NCI-H2029 (cell line): ENCODE measurements around the gene ME2.
"Not testable (repeated sequence)": the region's sequence is repeated elsewhere in the genome, so short reads cannot be mapped to it uniquely, and the experiment has no call there.

Experiments used
- DNase-seq: peaks from one replicate; lab custom pipeline; 2025; lab: John Stamatoyannopoulos, UW

Gene ME2

GRCh38 chr18:50924372-50924771 lies 45.5 kb downstream of the ME2 start:
- no peak for DNase-seq

- DNase-seq: no peak
Measured at GRCh38 chr18:50926521-50926920, 47.6 kb downstream of the ME2 start.

DNA sequence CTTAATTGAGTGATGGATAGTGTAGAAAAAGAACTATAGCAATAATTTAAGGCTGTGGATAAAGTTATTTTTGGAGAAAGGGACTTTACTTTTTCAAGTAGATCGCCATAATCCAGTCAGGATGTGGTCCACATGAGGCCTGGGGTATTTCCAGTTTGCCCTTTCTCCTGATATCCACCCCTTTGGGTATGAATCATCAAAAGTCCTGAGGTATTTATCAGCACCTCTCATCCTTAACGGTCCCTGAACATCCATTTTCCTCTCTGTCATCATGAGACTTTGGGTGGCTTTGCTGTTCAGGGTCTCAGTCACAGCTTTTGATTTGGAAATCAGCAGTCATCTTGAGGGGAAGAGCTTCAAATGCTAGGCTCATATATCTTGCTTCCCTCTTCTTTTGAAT lies 49.6 kb downstream of the ME2 start:
- no peak for DNase-seq

- DNase-seq: no peak
Measured at GRCh38 chr18:50933684-50934083, 54.8 kb downstream of the ME2 start.

DNA sequence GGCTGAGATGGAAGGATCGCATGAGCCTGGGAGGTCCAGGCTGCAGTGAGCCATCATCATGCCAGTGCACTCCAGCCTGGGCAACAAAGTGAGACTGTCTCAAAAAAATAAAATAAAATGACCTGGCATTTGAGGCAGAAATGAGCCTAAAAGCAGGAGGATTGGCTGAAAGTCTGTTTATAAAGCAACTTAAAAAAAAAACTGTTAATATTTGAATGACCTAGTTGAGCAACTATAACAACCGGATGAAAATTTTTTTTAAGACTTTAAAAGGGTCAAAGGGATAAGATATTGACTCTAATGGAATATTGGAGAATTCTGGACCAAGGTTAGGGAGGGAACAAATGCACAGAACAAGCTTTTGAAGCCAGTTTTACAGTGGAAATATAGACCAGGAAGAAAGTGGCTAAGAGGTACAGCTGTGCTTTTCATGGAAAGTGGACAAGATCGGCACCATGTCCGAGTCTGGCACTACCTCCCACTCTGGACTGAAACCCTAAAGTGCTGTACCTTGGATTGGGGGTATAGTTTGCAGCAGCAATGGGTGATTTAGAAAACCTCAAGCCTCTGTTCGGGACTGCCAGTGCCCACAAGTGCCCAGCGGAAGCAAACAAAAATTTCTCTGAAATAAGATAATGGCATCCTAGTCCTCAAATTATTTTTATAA lies 55.8 kb downstream of the ME2 start:
- no peak for DNase-seq

DNA sequence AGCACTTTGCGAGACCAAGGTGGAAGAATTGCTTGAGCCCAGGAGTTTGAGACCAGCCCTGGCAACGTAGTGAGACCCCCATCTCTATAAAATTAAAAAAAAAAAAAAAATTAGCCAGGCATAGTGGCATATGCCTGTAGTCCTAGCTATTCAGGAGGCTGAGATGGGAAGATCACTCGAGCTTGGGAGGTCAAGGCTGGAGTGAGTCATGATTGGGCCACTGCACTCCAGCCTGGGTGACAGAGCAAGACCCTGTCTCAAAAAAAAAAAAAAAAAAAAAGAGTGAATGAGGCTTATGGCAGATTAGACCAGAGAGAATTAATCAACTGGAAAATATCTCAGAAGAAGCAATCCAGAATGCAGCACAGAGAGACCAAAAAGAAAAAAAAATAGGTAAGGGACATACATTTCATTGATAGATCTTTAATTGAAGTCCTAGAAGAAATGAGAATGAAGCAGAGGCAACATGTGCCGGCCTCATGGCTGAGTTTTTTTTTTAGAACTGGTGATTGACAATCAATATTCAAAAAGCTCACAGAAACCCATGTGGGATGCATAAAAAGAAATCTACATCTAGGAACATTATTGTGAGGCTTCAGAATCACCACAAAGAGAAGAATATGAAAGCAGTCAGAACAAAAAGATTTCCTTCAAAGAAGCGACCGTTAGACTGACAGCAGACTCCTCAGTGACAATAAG lies 56.7 kb downstream of the ME2 start:
- no peak for DNase-seq

DNA sequence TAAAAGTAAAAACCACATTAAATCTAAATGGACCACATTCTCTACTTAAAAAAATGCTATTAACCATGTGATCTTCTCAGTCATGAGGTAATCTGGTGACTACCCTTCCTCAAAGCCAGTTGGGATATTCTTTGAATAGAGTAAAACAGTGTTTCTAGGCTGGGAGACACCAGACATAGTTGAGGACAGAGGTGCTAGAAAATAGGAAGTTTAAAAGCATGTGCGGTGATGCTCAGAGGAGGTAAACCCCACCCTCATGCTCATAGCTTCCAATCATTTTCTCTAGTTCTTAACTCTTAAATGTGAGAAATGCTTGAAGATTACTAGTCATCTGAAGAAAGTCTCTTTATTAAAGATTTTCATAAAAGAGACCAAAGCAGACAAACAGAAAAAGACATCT lies 58.3 kb downstream of the ME2 start:
- no peak for DNase-seq

DNA sequence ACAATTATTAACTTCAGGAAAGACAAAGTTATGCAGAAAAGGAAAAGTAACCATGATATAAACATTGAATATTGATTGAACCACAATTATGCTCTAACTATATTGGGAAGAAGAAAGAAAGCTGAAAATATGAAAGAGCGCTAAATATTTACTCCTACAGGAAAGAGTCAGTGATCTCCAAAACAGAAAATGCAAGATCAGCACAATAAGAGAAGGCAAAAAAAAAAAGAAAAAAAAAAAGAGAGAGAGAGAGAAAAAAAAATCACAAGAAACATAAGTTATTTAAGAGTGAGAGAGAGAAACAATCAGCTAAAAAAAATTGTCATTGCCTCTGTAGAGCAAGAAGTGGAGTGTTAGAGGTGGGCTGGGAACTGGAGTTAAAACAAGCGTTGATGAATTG lies 60.0 kb downstream of the ME2 start:
- no peak for DNase-seq

DNA sequence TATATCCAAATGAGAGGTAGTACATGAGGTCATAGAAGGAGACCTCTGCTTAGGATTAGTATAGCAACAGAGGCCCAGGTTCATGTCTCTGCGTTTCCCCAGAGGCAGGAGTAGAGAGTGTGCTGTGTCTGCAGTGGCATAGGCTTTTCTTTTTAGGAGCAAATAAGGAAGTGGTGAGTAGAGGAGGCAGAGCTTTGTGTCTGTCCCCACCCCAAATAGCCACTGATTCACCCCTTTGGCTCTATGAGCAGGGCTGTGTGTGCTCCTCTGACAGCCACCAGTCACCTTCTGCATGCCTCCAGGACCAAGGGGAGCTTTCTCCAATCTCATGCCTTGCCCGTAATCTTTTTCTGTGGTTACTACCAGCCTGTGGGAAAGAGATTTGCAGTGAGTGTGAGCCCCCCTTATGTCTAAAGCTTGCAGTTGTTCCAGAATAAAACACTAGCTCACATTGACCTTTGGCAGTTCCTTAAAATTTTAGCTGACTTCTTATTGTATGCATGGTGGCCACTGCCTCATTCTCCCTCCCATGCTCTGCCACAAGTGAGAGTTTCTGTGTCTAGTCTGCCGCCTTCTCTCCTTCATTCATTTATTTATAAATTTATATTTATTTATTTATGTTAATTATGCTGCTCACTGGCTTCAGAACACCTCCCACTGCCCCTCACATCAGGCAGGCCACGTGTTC lies 65.5 kb downstream of the ME2 start:
- no peak for DNase-seq

- not testable (repeated sequence) for DNase-seq
Measured at GRCh38 chr18:50945918-50946317, 67.0 kb downstream of the ME2 start.

GRCh38 chr18:50947899-50948298 lies 69.0 kb downstream of the ME2 start:
- no peak for DNase-seq

DNA sequence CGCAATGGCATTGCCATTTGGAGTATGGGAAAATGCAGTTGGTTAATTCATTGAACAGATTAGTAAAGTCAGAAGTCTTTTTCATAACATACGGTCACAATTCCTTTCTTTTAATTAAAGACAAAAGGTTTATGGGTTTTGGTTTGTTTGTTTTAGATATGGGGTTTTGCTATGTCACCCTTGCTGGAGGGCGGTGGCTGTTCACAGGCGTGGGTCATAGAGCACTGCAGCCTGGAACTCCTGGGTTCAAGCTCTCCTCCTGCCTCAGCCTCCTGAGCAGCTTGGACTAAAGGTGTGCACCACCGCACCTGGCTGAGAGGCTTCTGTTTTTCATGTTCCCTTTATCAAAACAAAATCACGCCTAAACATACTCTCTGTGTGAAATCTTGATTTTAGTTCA lies 70.3 kb downstream of the ME2 start:
- DNase-seq: no peak

DNA sequence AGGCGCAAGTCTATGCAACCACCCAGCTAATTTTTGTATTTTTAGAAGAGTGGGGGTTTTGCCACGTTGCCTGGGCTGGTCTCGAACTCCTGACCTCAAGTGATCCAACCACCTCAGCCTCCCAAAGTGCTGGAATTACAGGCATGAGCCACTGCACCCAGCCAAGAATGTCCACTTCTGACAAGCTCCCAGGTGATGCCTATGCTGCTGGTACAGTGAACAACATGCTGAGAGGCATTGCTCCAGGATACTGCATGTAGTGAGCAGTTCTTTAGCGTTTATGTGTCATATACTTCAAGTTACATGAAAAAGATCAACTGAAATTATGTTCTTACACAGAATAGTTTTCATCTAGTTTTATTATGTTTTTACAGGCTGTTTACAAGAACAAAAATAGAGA lies 71.7 kb downstream of the ME2 start:
- no peak for DNase-seq

GRCh38 chr18:50953822-50954221 lies 74.9 kb downstream of the ME2 start:
- no peak for DNase-seq

DNA sequence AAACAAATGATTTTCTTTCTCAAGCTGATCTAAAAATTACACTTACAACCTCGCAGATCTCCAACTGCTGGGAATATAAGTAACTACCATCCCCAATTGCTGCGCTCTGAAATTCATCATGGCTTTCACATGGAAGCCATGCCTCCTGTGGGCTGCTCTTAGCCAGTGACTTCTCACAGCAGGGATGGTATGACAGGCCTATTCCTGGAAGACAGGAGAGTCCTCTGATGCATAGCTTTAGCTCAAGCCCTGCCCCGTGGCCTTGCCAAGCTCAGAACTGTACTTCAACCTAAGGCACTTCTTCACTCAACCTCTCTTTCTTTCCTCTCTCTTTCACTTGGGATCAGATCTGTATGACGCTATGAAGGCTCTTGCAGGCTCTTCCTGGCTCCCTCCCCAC lies 76.3 kb downstream of the ME2 start:
- no peak for DNase-seq

- no peak for DNase-seq
Measured at GRCh38 chr18:50956116-50956515, 77.2 kb downstream of the ME2 start.

GRCh38 chr18:50961974-50962373 lies 83.1 kb downstream of the ME2 start:
- no peak for DNase-seq

- peak; percentile 39 for DNase-seq
Measured at GRCh38 chr18:50967714-50968661, 89.1 kb downstream of the ME2 start, which contains the start of gene ELAC1. Gene ELAC1 (plus strand): TSS chr18:50968040. CDS start chr18:50974405, 6,365 bp downstream.

- DNase-seq: no peak
Measured at GRCh38 chr18:50969448-50969847, 90.5 kb downstream of the ME2 start.

- peak; percentile 28 for DNase-seq
Measured at GRCh38 chr18:50970006-50970405, 91.1 kb downstream of the ME2 start.

DNA sequence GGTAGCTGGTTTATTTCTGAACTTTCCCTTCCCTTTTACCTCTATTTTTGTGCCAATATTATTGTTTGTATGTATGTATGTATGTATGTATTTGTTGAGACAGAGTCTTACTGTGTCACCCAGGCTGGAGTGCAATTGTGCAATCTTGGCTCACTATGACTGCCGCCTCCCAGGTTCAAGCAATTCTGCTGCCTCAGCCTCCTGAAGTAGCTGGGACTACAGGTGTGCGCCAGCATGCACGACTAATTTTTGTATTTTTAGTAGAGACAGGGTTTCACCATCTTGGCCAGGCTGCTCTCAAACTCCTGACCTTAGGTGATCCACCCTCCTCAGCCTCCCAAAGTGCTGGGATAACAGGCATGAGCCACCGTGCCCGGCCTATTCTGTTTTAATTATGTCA lies 93.5 kb downstream of the ME2 start:
- not testable (repeated sequence) for DNase-seq
